ENCODE measurements around the gene FBXL16. TPM values are rescaled to one million over a fixed set of nuclear protein-coding genes. Genes with fewer than 3 reads are reported as not detected.

Gene FBXL16
- total and polyA plus RNA-seq, 9 of the 15 experiments (the other 6 are each of a cell fraction or from before 2014, with no cell fraction given), result 0.21 to 8.2 (median 1.7) TPM

DNA sequence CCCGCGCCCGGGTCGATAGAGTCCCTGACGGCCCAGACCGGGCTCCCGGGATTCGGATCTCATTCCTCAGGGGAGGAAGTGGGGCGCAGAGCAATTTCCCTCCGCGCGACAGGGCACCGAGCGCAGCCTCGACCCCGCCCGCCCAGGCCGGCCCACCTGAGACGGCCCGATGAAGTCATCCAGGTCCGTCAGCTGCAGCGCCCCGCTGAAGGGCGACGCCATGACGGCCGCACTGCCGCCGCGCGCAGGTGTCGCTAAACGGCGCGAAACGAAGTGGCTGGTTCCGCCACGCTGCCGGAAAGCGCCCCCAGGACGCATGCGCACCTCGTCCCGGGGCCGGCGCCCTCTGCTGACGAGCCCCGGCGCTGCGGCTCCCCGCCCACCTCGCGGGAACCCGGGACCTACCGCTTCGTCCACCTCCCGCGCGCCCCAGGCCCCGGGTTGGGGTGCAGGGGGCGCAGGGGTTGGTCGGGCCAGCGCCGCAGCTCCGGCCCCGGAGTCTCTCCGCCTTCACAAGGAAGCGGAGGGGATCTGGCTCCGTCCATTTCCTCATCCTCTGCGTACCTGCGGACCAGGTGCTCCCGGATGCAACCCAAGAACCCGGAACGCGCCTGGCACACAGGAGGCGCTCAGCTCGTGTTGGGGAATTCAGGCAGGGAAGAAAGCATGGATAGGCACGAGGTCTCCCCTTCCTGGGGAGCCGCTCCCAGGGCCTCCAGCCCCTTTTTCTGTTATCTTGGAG, 35.3 kb upstream of the FBXL16 start, which contains the start of gene CIAO3 (continued):
- TF ChIP-seq, protein P1, sequence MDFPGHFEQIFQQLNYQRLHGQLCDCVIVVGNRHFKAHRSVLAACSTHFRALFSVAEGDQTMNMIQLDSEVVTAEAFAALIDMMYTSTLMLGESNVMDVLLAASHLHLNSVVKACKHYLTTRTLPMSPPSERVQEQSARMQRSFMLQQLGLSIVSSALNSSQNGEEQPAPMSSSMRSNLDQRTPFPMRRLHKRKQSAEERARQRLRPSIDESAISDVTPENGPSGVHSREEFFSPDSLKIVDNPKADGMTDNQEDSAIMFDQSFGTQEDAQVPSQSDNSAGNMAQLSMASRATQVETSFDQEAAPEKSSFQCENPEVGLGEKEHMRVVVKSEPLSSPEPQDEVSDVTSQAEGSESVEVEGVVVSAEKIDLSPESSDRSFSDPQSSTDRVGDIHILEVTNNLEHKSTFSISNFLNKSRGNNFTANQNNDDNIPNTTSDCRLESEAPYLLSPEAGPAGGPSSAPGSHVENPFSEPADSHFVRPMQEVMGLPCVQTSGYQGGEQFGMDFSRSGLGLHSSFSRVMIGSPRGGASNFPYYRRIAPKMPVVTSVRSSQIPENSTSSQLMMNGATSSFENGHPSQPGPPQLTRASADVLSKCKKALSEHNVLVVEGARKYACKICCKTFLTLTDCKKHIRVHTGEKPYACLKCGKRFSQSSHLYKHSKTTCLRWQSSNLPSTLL (IDR thresholded peaks at IDR 0.05), result no peak
- TF ChIP-seq, protein P2, sequence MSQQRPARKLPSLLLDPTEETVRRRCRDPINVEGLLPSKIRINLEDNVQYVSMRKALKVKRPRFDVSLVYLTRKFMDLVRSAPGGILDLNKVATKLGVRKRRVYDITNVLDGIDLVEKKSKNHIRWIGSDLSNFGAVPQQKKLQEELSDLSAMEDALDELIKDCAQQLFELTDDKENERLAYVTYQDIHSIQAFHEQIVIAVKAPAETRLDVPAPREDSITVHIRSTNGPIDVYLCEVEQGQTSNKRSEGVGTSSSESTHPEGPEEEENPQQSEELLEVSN (IDR thresholded peaks at IDR 0.05; ENCODE audit: borderline replicate concordance in 1 of 2, extremely low read depth in 1 of 2, insufficient read depth in 1 of 2, insufficient read length in 1 of 2, low read depth in 1 of 2, low read length in 1 of 2, poor library complexity in 1 of 2, severe bottlenecking in 1 of 2), result peak; percentile 75 to 83
- TF ChIP-seq ZKSCAN1 (IDR thresholded peaks at IDR 0.05; ENCODE audit: low read depth, low read length), result no peak
- peak; percentile 84 for TF ChIP-seq U2AF1 (optimal IDR thresholded peaks at IDR 0.05; ENCODE audit: low read depth, low read length)
- TF ChIP-seq GATA2 (CRISPR knock-in tag; IDR thresholded peaks at IDR 0.05), result no peak
- TF ChIP-seq WHSC1 (IDR thresholded peaks at IDR 0.05; ENCODE audit: low read length), result no peak
- TF ChIP-seq EP400 (IDR thresholded peaks at IDR 0.05), result peak; percentile 71; the same call in 1 of the 2 replicates
- no peak for TF ChIP-seq SMAD1 (IDR thresholded peaks at IDR 0.05; ENCODE audit: low read depth, low read length, partially characterized antibody)
- no peak for TF ChIP-seq ZNF253 (CRISPR knock-in tag; conservative IDR thresholded peaks at IDR 0.05)
- no peak for TF ChIP-seq CBFB (CRISPR knock-in tag; IDR thresholded peaks at IDR 0.05)
- TF ChIP-seq MYBL2 (IDR thresholded peaks at IDR 0.05; ENCODE audit: low read depth), result no peak
- TF ChIP-seq MYBL2 (CRISPR knock-in tag; IDR thresholded peaks at IDR 0.05; ENCODE audit: borderline replicate concordance), result no peak
- no peak for TF ChIP-seq BRF2 (IDR thresholded peaks at IDR 0.05; ENCODE audit: borderline replicate concordance, insufficient read depth, insufficient read length)
- TF ChIP-seq XRCC4 (IDR thresholded peaks at IDR 0.05; ENCODE audit: extremely low read depth, insufficient read depth, insufficient read length), result no peak
- no peak for TF ChIP-seq CC2D1A (IDR thresholded peaks at IDR 0.05)
- no peak for TF ChIP-seq POLR2B (IDR thresholded peaks at IDR 0.05; ENCODE audit: low read depth, partially characterized antibody)
- no peak for TF ChIP-seq ZBED1 (IDR thresholded peaks at IDR 0.05)
- TF ChIP-seq, protein P3, sequence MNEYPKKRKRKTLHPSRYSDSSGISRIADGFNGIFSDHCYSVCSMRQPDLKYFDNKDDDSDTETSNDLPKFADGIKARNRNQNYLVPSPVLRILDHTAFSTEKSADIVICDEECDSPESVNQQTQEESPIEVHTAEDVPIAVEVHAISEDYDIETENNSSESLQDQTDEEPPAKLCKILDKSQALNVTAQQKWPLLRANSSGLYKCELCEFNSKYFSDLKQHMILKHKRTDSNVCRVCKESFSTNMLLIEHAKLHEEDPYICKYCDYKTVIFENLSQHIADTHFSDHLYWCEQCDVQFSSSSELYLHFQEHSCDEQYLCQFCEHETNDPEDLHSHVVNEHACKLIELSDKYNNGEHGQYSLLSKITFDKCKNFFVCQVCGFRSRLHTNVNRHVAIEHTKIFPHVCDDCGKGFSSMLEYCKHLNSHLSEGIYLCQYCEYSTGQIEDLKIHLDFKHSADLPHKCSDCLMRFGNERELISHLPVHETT (CRISPR knock-in tag; conservative IDR thresholded peaks at IDR 0.05 in 1 of 2, IDR thresholded peaks at IDR 0.05 in 1 of 2), result peak in 1 of 2 experiments; percentile 73; a peak in 2 of 4 replicates
- no peak for TF ChIP-seq ZNF3 (CRISPR knock-in tag; IDR thresholded peaks at IDR 0.05)
- no peak for TF ChIP-seq ZNF12 (CRISPR knock-in tag; IDR thresholded peaks at IDR 0.05)
- no peak for TF ChIP-seq NELFE (IDR thresholded peaks at IDR 0.05; ENCODE audit: insufficient read depth, insufficient read length)
- 0 out of 2 replicates have a peak, but pooled peaks have one; percentile 4 for TF ChIP-seq ARID1B (IDR thresholded peaks at IDR 0.05)
- TF ChIP-seq GATAD2B (IDR thresholded peaks at IDR 0.05; ENCODE audit: borderline replicate concordance), result peak; percentile 94
- TF ChIP-seq TAF7 (tag; IDR thresholded peaks at IDR 0.05), result no peak; the same call in 1 of the 2 replicates

All from K562 (cell line).